ENCODE measurements around the gene ANKRD2. TPM values are rescaled to one million over a fixed set of nuclear protein-coding genes. Genes with fewer than 3 reads are reported as not detected.

Gene ANKRD2
- total RNA-seq, 3 donors from 2014 or later, result 0.29 to 0.75 (median 0.35) TPM

- TF ChIP-seq CTCF (IDR thresholded peaks at IDR 0.05), result no peak
- H3K36me3 ChIP-seq (ENCODE audit: low read depth), result no peaks in the 10 kb centered on the region
- ATAC-seq (no peak), DNase-seq (no peak)
- intact Hi-C loops (cut with DNase I, micrococcal nuclease), result no loop called here
- H3K4me3 ChIP-seq, result no peak overlapping the region
- no peaks in the 10 kb centered on the region for H3K9me3 ChIP-seq
- no peaks in the 10 kb centered on the region for H3K4me1 ChIP-seq (ENCODE audit: low read depth)
Observed at GRCh38 chr10:97607095-97607636, 34.6 kb downstream of the ANKRD2 start.

- no peaks in the 10 kb centered on the region for H3K4me1 ChIP-seq (ENCODE audit: low read depth)
- TF ChIP-seq CTCF (IDR thresholded peaks at IDR 0.05), result no peak
- no peaks in the 10 kb centered on the region for H3K9me3 ChIP-seq
- ATAC-seq (no peak), DNase-seq (no peak)
- H3K36me3 ChIP-seq (ENCODE audit: low read depth), result no peaks in the 10 kb centered on the region
- H3K4me3 ChIP-seq, result no peak overlapping the region
- intact Hi-C loops (cut with DNase I, micrococcal nuclease), result no loop called here
Observed at GRCh38 chr10:97608991-97609561, 36.5 kb downstream of the ANKRD2 start.

- intact Hi-C loops (cut with DNase I, micrococcal nuclease), result no loop called here
- H3K36me3 ChIP-seq (ENCODE audit: low read depth), result no peaks in the 10 kb centered on the region
- no peaks in the 10 kb centered on the region for H3K4me1 ChIP-seq (ENCODE audit: low read depth)
- TF ChIP-seq CTCF (IDR thresholded peaks at IDR 0.05), result no peak
- no peak for DNase-seq
- no peak for ATAC-seq
- no peaks in the 10 kb centered on the region for H3K9me3 ChIP-seq
- H3K4me3 ChIP-seq, result no peak overlapping the region
Observed at GRCh38 chr10:97611473-97611872, 38.9 kb downstream of the ANKRD2 start.

GRCh38 chr10:97612386-97612785 lies 39.8 kb downstream of the ANKRD2 start:
- DNase-seq (no peak), ATAC-seq (peak; percentile 47)
- no peaks in the 10 kb centered on the region for H3K4me1 ChIP-seq (ENCODE audit: low read depth)
- TF ChIP-seq CTCF (IDR thresholded peaks at IDR 0.05), result no peak
- H3K9me3 ChIP-seq, result no peaks in the 10 kb centered on the region
- H3K4me3 ChIP-seq, result no peak overlapping the region
- no peaks in the 10 kb centered on the region for H3K36me3 ChIP-seq (ENCODE audit: low read depth)
- intact Hi-C loops (cut with DNase I, micrococcal nuclease), result no loop called here

- H3K4me3 ChIP-seq, result no peak overlapping the region
- ATAC-seq (no peak), DNase-seq (no peak)
- no peak for TF ChIP-seq CTCF (IDR thresholded peaks at IDR 0.05)
- intact Hi-C loops (cut with DNase I, micrococcal nuclease), result no loop called here
- no peaks in the 10 kb centered on the region for H3K4me1 ChIP-seq (ENCODE audit: low read depth)
- no peaks in the 10 kb centered on the region for H3K36me3 ChIP-seq (ENCODE audit: low read depth)
- H3K9me3 ChIP-seq, result no peaks in the 10 kb centered on the region
Observed at GRCh38 chr10:97618285-97618684, 45.7 kb downstream of the ANKRD2 start.

GRCh38 chr10:97618733-97619132 lies 46.2 kb downstream of the ANKRD2 start:
- no peaks in the 10 kb centered on the region for H3K4me1 ChIP-seq (ENCODE audit: low read depth)
- no peak for TF ChIP-seq CTCF (IDR thresholded peaks at IDR 0.05)
- H3K4me3 ChIP-seq, result no peak overlapping the region
- DNase-seq, result no peak
- intact Hi-C loops (cut with DNase I, micrococcal nuclease), result no loop called here
- H3K9me3 ChIP-seq, result no peaks in the 10 kb centered on the region
- ATAC-seq, result no peak
- H3K36me3 ChIP-seq (ENCODE audit: low read depth), result no peaks in the 10 kb centered on the region

All from mucosa of descending colon (tissue), 3 donors.